Uterus (tissue), 4 donors: ENCODE results near the gene ZNF224. TPM values are rescaled to one million over a fixed set of nuclear protein-coding genes. Genes with fewer than 3 reads are reported as not detected.
"Not testable (repeated sequence)": the region's sequence is repeated elsewhere in the genome, so short reads cannot be mapped to it uniquely, and the experiment has no call there.

Experiments used
- DNase-seq, 2 donors: peaks; one replicate each; pipeline ENCODE4 v3.0.0-alpha.2; 2019 to 2020
- H3K27ac ChIP-seq, 2 donors: fragments of 200-600 bp; sonication (generic); 1 replicate in 1 of 2; 2 replicates in 1 of 2; pipeline ENCODE4 v1.5.1; 2016 to 2018
- H3K27me3 ChIP-seq, 2 donors: fragments of 200-600 bp; sonication (generic); one replicate each; pipeline ENCODE4 v1.5.1; 2018 to 2019; ENCODE audit warnings: control low read depth in 1 of 2
- H3K36me3 ChIP-seq, 2 donors: fragments of 200-600 bp; sonication (generic); one replicate each; pipeline ENCODE4 v1.5.1; 2019; ENCODE audit warnings: control low read depth in 1 of 2
- H3K4me1 ChIP-seq, 2 donors: fragments of 200-600 bp; sonication (generic); one replicate each; pipeline ENCODE4 v1.5.1; 2018 to 2019; ENCODE audit warnings: control low read depth in 1 of 2
- H3K4me3 ChIP-seq, 2 donors: fragments of 200-600 bp; sonication (generic); 1 replicate in 1 of 2; 2 replicates in 1 of 2; pipeline ENCODE4 v1.5.1; 2018 to 2019; ENCODE audit warnings: mild to moderate bottlenecking in 1 of 2
- H3K9me3 ChIP-seq, 2 donors: fragments of 200-600 bp; sonication (generic); one replicate each; pipeline ENCODE4 v1.5.1; 2019; ENCODE audit warnings: control low read depth in 1 of 2
- POLR2A ChIP-seq, 2 donors: fragments of 450-650 bp; IDR thresholded peaks; one replicate each; pipeline ENCODE4 v1.6.1; 2016; ENCODE audit warnings: antibody characterized with exemption in 2 of 2, mild to moderate bottlenecking in 1 of 2, moderate library complexity in 1 of 2
- intact Hi-C: fragments of 100-400 bp; cut with DNase I; formaldehyde crosslinking; loops from one replicate; pipeline ENCODE4 v1.15.1; 2023; ENCODE audit warnings: low total_unique reads
- total RNA-seq, 4 donors: library from RNA; depleted of rRNA in 3 of 4; stranded (reverse); fragments of >200 nt in 3 of 4; gene quantifications; one replicate each; pipeline versions ENCODE4 v1.1.0 to v1.2.4, GENCODE V29; 2014 to 2023
- TF ChIP-seq, protein P1 (sequence below), 4 experiments: fragments of 200-600 bp in 2 of 4; fragments of 450-650 bp in 2 of 4; sonication (generic) in 2 of 4; IDR thresholded peaks; one replicate each; pipeline ENCODE4 v1.5.1; 2016 to 2019; ENCODE audit warnings: antibody characterized with exemption in 4 of 4, mild to moderate bottlenecking in 2 of 4, moderate library complexity in 1 of 4
- donor health status: DM: yes; HTN: yes; CAD: no.

Gene ZNF224
- total RNA-seq, 4 donors from 2014 or later: 7.4 to 59.7 (median 37.1) TPM

DNA sequence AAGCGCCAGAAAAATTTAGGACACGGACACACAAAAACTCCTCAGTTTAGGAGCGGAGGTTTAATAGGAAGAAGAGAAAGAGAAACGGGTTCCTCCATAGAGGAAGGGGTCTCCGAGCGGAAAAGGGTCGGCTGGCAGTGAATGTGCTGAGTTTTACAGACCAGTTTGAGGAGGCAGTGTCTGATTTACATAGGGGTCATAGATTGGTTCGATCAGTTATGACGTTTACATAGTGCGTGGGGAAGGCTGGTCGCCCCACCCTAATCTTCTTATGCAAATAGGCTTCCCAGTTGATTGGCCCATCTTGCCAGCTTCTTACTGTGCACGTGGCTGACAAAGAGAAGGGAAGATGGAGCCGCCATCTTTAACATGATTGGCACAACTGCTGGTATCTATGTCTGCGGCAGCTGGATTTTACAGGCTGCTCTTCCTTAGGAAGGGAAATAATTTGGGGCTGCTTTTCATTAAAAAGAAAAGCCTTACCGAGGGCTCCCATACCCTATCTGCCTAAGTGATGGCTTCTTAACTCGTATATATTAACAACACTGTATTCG is 17.8 kb downstream of the ZNF224 start:
- no peak overlapping the region for H3K27ac ChIP-seq
- H3K27me3 ChIP-seq: no peaks in the 10 kb centered on the region
- H3K9me3 ChIP-seq: peaks cover 0 to 35% of the 10 kb centered on the region in 2 donors
- no peak for TF ChIP-seq POLR2A (IDR thresholded peaks at IDR 0.05)
- TF ChIP-seq, protein P1, sequence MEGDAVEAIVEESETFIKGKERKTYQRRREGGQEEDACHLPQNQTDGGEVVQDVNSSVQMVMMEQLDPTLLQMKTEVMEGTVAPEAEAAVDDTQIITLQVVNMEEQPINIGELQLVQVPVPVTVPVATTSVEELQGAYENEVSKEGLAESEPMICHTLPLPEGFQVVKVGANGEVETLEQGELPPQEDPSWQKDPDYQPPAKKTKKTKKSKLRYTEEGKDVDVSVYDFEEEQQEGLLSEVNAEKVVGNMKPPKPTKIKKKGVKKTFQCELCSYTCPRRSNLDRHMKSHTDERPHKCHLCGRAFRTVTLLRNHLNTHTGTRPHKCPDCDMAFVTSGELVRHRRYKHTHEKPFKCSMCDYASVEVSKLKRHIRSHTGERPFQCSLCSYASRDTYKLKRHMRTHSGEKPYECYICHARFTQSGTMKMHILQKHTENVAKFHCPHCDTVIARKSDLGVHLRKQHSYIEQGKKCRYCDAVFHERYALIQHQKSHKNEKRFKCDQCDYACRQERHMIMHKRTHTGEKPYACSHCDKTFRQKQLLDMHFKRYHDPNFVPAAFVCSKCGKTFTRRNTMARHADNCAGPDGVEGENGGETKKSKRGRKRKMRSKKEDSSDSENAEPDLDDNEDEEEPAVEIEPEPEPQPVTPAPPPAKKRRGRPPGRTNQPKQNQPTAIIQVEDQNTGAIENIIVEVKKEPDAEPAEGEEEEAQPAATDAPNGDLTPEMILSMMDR (IDR thresholded peaks at IDR 0.05): no peak
- no peaks in the 10 kb centered on the region for H3K4me1 ChIP-seq
- DNase-seq: no peak
- H3K36me3 ChIP-seq: no peaks in the 10 kb centered on the region
- H3K4me3 ChIP-seq: peak overlapping the region in 1 of 2 donors; percentile 67
- intact Hi-C loops: no loop called here

DNA sequence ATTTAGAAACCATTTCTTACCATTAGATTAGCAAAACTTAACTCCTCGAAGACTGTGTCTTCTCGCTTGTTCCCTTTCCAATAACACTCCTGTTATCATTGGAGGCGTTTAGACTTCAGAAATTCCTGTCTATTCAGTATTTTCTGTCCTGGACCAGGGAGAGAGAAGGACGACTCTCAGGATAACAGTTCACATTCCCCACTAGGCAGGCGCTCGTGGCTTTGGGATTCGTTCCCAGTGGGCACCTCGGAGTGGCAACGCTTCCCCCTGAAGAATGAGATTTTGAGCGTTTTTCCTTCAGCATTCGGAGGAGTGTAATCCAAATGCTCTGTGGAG is 18.6 kb downstream of the ZNF224 start:
- Histone ChIP-seq H3K36me3 (no peaks in the 10 kb centered on the region), H3K4me3 (peak overlapping the region; percentile 67 to 83), H3K4me1 (no peaks in the 10 kb centered on the region), H3K9me3 (peaks cover 0 to 27% of the 10 kb centered on the region in 2 donors), H3K27ac (peak overlapping the region in 1 of 2 donors; percentile 65), H3K27me3 (no peaks in the 10 kb centered on the region)
- TF ChIP-seq, protein P1 (IDR thresholded peaks at IDR 0.05): no peak
- peak in 1 of 2 donors; percentile 12 for TF ChIP-seq POLR2A (IDR thresholded peaks at IDR 0.05)
- intact Hi-C loops: no loop called here
- DNase-seq: no peak

DNA sequence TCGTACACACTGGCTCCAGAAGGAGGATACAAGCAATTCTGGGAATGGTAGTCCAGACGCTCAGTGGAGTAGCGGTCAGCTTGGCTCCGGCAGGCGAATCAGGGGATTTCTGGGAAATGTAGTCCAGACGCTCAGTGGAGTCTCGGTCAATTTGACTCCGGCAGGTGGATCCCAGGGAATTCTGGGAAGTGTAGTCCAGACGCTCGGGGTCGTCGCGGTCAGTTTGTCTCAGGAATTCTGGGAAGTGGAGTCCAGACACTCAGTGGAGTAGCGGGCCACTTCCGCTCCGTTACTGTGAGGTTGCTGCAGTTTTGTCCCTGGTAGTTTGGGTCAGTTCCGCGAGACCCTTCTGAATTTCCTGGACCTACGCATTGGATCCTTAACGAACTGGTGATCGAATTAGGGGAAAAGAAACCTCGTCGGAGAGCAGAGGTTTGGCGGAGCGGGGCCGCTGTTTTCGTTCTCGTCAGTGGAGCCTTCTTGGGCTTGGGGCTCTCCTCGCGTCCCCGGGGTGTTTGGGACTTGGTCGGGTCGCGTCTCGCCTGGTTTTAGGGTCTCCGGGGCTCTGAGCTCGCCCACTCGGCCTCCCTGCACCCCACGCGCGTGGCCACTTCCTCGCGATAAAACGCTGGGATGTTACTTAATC is 19.1 kb downstream of the ZNF224 start, which contains the start of gene ZNF225:
ZNF225 (plus strand) TSS at position 262 of the 646 bp plus-strand sequence. CDS start 2,429 bp downstream, outside the sequence.
- no peaks in the 10 kb centered on the region for H3K4me1 ChIP-seq

DNA sequence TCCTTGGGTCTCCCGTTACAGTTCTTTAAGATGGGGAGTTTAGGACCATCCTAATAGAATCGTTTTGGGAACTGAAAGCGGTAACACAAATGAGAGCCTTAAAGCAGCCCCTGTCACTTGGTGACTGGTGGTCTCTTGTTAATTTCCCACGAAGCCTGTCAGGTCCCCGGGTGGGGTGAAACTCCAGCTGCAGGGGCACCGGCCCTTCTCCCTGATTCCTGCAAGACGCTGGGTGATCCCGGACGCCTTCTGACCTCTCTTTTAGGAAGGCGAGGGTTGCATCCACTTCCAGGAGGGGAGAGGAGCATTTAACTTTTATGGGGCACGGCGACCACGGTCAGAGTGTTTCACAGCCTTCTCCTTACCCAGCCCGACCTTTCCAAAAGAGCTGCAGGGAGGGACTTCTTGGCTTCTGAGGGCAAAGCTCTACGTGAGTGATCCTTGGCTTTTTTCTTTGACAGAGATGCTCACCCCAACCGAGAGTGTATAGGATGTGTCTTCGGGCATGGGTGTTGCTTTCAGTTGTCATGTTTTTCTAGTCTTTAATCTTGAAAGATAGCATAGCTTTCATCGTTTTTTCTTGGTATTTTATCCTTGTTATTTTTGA is 19.7 kb downstream of the ZNF224 start:
- Histone ChIP-seq H3K27ac (peak overlapping the region; percentile 75), H3K36me3 (no peaks in the 10 kb centered on the region), H3K27me3 (no peaks in the 10 kb centered on the region), H3K9me3 (peaks cover 0 to 16% of the 10 kb centered on the region in 2 donors), H3K4me1 (no peaks in the 10 kb centered on the region), H3K4me3 (peak overlapping the region; percentile 67 to 83)
- DNase-seq: peak in 1 of 2 donors; percentile 18
- intact Hi-C loops: no loop called here
- TF ChIP-seq, protein P1 (IDR thresholded peaks at IDR 0.05): no peak
- TF ChIP-seq POLR2A (IDR thresholded peaks at IDR 0.05): no peak

More for the DNA sequence above, 19.1 kb downstream of the ZNF224 start, which contains the start of gene ZNF225:
- Histone ChIP-seq H3K4me3 (peak within 1 kb of the TSS; percentile 67 to 83), H3K27me3 (no peaks in the 10 kb centered on the region), H3K9me3 (peaks cover 0 to 22% of the 10 kb centered on the region in 2 donors), H3K27ac (peak within 1 kb of the TSS; percentile 75), H3K36me3 (no peaks in the 10 kb centered on the region)
- intact Hi-C loops: no loop called here
- TF ChIP-seq, protein P1 (IDR thresholded peaks at IDR 0.05): peak in 3 of 4 experiments; percentile 9 to 20 (median 17)
- peak in 1 of 2 donors; percentile 23 for TF ChIP-seq POLR2A (IDR thresholded peaks at IDR 0.05)
- DNase-seq: peak; percentile 95 to 98

DNA sequence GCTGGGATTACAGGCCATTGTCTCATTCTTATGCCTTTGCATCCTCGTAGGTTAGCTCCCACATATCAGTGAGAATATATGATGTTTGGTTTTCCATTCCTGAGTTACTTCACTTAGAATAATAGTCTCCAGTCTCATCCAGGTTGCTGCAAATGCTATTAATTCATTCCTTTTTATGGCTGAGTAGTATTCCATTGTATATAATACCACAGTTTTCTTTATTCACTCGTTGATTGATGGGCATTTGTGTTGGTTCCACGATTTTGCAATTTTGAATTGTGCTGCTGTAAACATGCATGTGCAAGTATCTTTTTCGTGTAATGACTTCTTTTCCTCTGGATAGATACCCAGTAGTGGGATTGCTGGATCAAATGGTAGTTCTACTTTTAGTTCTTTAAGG is 27.0 kb downstream of the ZNF224 start:
- H3K36me3 ChIP-seq, DNase-seq, H3K27me3 ChIP-seq, intact Hi-C loops, H3K4me3 ChIP-seq, H3K27ac ChIP-seq, H3K4me1 ChIP-seq: not testable (repeated sequence)
- H3K9me3 ChIP-seq: peaks cover 0 to 36% of the 10 kb centered on the region in 2 donors
